WERI-Rb-1 (cell line): ENCODE data around the gene RGPD8.
"Not testable (repeated sequence)": the region's sequence is repeated elsewhere in the genome, so short reads cannot be mapped to it uniquely, and the experiment has no call there.

Experiments used
- DNase-seq: peaks from one replicate; pipeline ENCODE4 v3.0.0-alpha.2; 2020
- H3K27ac ChIP-seq: fragments of 250-450 bp; sonication (Bioruptor Pico); 2 replicates; pipeline ENCODE4 v1.5.1; 2020; ENCODE audit warnings: mild to moderate bottlenecking, moderate library complexity
- H3K27me3 ChIP-seq: fragments of 250-450 bp; sonication (Bioruptor Pico); 2 replicates; pipeline ENCODE4 v1.5.1; 2021; ENCODE audit warnings: mild to moderate bottlenecking, low read depth, moderate library complexity; ENCODE audit not compliant: insufficient read depth, severe bottlenecking
- H3K36me3 ChIP-seq: fragments of 250-450 bp; sonication (Bioruptor Pico); 2 replicates; pipeline ENCODE4 v1.5.1; 2020; ENCODE audit warnings: mild to moderate bottlenecking, moderate library complexity
- H3K4me3 ChIP-seq: 2 replicates; pipeline ENCODE4 v1.5.1; 2011; ENCODE audit warnings: low read depth, mild to moderate bottlenecking, control low read depth, low read length
- H3K9me3 ChIP-seq: fragments of 250-450 bp; sonication (Bioruptor Pico); 2 replicates; pipeline ENCODE4 v1.5.1; 2021; ENCODE audit warnings: mild to moderate bottlenecking, moderate library complexity; ENCODE audit not compliant: severe bottlenecking
- CTCF ChIP-seq: IDR thresholded peaks from 2 replicates; pipeline ENCODE4 v1.5.1; 2011; ENCODE audit warnings: low read depth, mild to moderate bottlenecking, control low read depth, inconsistent platforms, low read length

Gene RGPD8

GRCh38 chr2:112463256-112463655, 29.8 kb upstream of the RGPD8 start:
- Histone ChIP-seq H3K9me3 (no peaks in the 10 kb centered on the region), H3K36me3 (no peaks in the 10 kb centered on the region), H3K4me3 (no peak overlapping the region), H3K27me3 (no peaks in the 10 kb centered on the region), H3K27ac (no peak overlapping the region)
- TF ChIP-seq CTCF: no peak
- DNase-seq: no peak

- TF ChIP-seq CTCF: no peak
Observed at GRCh38 chr2:112462178-112462577, 28.7 kb upstream of the RGPD8 start.

GRCh38 chr2:112459372-112459771, 25.9 kb upstream of the RGPD8 start:
- DNase-seq: no peak
- H3K27me3 ChIP-seq: no peaks in the 10 kb centered on the region
- no peak overlapping the region for H3K27ac ChIP-seq
- H3K4me3 ChIP-seq: no peak overlapping the region
- no peak for TF ChIP-seq CTCF
- no peaks in the 10 kb centered on the region for H3K36me3 ChIP-seq
- H3K9me3 ChIP-seq: peaks cover 3% of the 10 kb centered on the region

More at GRCh38 chr2:112462178-112462577, 28.7 kb upstream of the RGPD8 start:
- peaks cover 2% of the 10 kb centered on the region for H3K9me3 ChIP-seq
- H3K27ac ChIP-seq: no peak overlapping the region
- no peaks in the 10 kb centered on the region for H3K27me3 ChIP-seq
- no peak overlapping the region for H3K4me3 ChIP-seq
- H3K36me3 ChIP-seq: no peaks in the 10 kb centered on the region
- DNase-seq: no peak

GRCh38 chr2:112454586-112454985, 21.1 kb upstream of the RGPD8 start:
- no peak overlapping the region for H3K4me3 ChIP-seq
- H3K27me3 ChIP-seq: peaks cover 28% of the 10 kb centered on the region
- TF ChIP-seq CTCF: no peak
- no peak overlapping the region for H3K27ac ChIP-seq
- DNase-seq: no peak
- H3K36me3 ChIP-seq: no peaks in the 10 kb centered on the region
- H3K9me3 ChIP-seq: peaks cover 12% of the 10 kb centered on the region

- TF ChIP-seq CTCF: no peak
- no peaks in the 10 kb centered on the region for H3K36me3 ChIP-seq
- H3K27ac ChIP-seq: no peak overlapping the region
- DNase-seq: no peak
- H3K9me3 ChIP-seq: peaks cover 9% of the 10 kb centered on the region
- H3K4me3 ChIP-seq: no peak overlapping the region
- peaks cover 28% of the 10 kb centered on the region for H3K27me3 ChIP-seq
Observed at GRCh38 chr2:112451317-112451716, 17.9 kb upstream of the RGPD8 start.

GRCh38 chr2:112449854-112450253, 16.4 kb upstream of the RGPD8 start:
- Histone ChIP-seq H3K27ac (no peak overlapping the region), H3K27me3 (peaks cover 28% of the 10 kb centered on the region), H3K9me3 (peaks cover 9% of the 10 kb centered on the region), H3K4me3 (no peak overlapping the region), H3K36me3 (no peaks in the 10 kb centered on the region)
- no peak for TF ChIP-seq CTCF
- no peak for DNase-seq

- not testable (repeated sequence) for DNase-seq, H3K4me3 ChIP-seq, H3K9me3 ChIP-seq, H3K27ac ChIP-seq, H3K27me3 ChIP-seq, H3K36me3 ChIP-seq
Observed at GRCh38 chr2:112444256-112444655, 10.8 kb upstream of the RGPD8 start.

GRCh38 chr2:112438603-112439261, 5.3 kb upstream of the RGPD8 start:
- not testable (repeated sequence) for DNase-seq, H3K4me3 ChIP-seq, H3K9me3 ChIP-seq, H3K36me3 ChIP-seq, H3K27ac ChIP-seq, H3K27me3 ChIP-seq
